Measurements from ENCODE around the gene FAM13A. TPM values are rescaled to one million over a fixed set of nuclear protein-coding genes. Genes with fewer than 3 reads are reported as not detected.
A peak's percentile ranks its signal among the peaks of the same experiment; 100 is the strongest.

The FAM13A gene
- total and polyA plus RNA-seq, 2 of the 13 experiments (the other 11 are each of a cell fraction or from before 2014, with no cell fraction given) = 1.2 to 36.2 TPM

- TF ChIP-seq, protein P1, sequence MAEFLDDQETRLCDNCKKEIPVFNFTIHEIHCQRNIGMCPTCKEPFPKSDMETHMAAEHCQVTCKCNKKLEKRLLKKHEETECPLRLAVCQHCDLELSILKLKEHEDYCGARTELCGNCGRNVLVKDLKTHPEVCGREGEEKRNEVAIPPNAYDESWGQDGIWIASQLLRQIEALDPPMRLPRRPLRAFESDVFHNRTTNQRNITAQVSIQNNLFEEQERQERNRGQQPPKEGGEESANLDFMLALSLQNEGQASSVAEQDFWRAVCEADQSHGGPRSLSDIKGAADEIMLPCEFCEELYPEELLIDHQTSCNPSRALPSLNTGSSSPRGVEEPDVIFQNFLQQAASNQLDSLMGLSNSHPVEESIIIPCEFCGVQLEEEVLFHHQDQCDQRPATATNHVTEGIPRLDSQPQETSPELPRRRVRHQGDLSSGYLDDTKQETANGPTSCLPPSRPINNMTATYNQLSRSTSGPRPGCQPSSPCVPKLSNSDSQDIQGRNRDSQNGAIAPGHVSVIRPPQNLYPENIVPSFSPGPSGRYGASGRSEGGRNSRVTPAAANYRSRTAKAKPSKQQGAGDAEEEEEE (CRISPR knock-in tag; IDR thresholded peaks at IDR 0.05; ENCODE audit: borderline replicate concordance) = no peak
- TF ChIP-seq ZFP1 (CRISPR knock-in tag; IDR thresholded peaks at IDR 0.05) (no peak), ZHX1 (CRISPR knock-in tag; IDR thresholded peaks at IDR 0.05; ENCODE audit: low read depth) (peak; percentile 78; the same call in 1 of the 2 replicates), GZF1 (CRISPR knock-in tag; IDR thresholded peaks at IDR 0.05) (no peak), TP53 (CRISPR knock-in tag; conservative IDR thresholded peaks at IDR 0.05) (no peak), RARG (CRISPR knock-in tag; IDR thresholded peaks at IDR 0.05; ENCODE audit: low read depth) (no peak), ZNF124 (CRISPR knock-in tag; IDR thresholded peaks at IDR 0.05) (no peak), LBX2 (CRISPR knock-in tag; IDR thresholded peaks at IDR 0.05; ENCODE audit: borderline replicate concordance) (no peak), RBM22 (optimal IDR thresholded peaks at IDR 0.05; ENCODE audit: low read length) (no peak), ELF4 (CRISPR knock-in tag; IDR thresholded peaks at IDR 0.05; ENCODE audit: borderline replicate concordance) (no peak), ZNF761 (CRISPR knock-in tag; conservative IDR thresholded peaks at IDR 0.05) (no peak), MYC (CRISPR knock-in tag; IDR thresholded peaks at IDR 0.05; ENCODE audit: borderline replicate concordance) (peak; percentile 12; the same call in 1 of the 2 replicates), ZNF34 (CRISPR knock-in tag; IDR thresholded peaks at IDR 0.05; ENCODE audit: borderline replicate concordance) (no peak), ZMYM4 (CRISPR knock-in tag; IDR thresholded peaks at IDR 0.05) (peak; percentile 48; the same call in 1 of the 2 replicates), ESRRA (CRISPR knock-in tag; IDR thresholded peaks at IDR 0.05; ENCODE audit: low read depth) (no peak), RXRB (CRISPR knock-in tag; IDR thresholded peaks at IDR 0.05; ENCODE audit: borderline replicate concordance) (no peak), RBFOX2 (IDR thresholded peaks at IDR 0.05; ENCODE audit: low read depth, low read length) (0 out of 2 replicates have a peak, but pooled peaks have one; percentile 24), ZNF326 (CRISPR knock-in tag; IDR thresholded peaks at IDR 0.05; ENCODE audit: borderline replicate concordance) (no peak), ERF (CRISPR knock-in tag; IDR thresholded peaks at IDR 0.05) (0 out of 2 replicates have a peak, but pooled peaks have one; percentile 17), ZNF776 (CRISPR knock-in tag; IDR thresholded peaks at IDR 0.05) (no peak), ZNF143 (CRISPR knock-in tag; IDR thresholded peaks at IDR 0.05) (no peak), RNF2 (conservative IDR thresholded peaks at IDR 0.05; ENCODE audit: low read depth) (no peak), ZNF207 (IDR thresholded peaks at IDR 0.05; ENCODE audit: borderline replicate concordance) (no peak)
- TF ChIP-seq, protein P2, sequence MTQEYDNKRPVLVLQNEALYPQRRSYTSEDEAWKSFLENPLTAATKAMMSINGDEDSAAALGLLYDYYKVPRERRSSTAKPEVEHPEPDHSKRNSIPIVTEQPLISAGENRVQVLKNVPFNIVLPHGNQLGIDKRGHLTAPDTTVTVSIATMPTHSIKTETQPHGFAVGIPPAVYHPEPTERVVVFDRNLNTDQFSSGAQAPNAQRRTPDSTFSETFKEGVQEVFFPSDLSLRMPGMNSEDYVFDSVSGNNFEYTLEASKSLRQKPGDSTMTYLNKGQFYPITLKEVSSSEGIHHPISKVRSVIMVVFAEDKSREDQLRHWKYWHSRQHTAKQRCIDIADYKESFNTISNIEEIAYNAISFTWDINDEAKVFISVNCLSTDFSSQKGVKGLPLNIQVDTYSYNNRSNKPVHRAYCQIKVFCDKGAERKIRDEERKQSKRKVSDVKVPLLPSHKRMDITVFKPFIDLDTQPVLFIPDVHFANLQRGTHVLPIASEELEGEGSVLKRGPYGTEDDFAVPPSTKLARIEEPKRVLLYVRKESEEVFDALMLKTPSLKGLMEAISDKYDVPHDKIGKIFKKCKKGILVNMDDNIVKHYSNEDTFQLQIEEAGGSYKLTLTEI (CRISPR knock-in tag; conservative IDR thresholded peaks at IDR 0.05) = no peak
Observed at GRCh38 chr4:88697588-88698329, 359.2 kb downstream of the FAM13A start, which contains the start of gene NAP1L5 (continued).
